Testis (tissue), 2 donors: ENCODE measurements around the gene EMC10.

Experiments used
- CTCF ChIP-seq, 3 experiments: fragments of 450-650 bp in 2 of 3; fragments of 200-600 bp in 1 of 3; sonication (generic) in 1 of 3; IDR thresholded peaks; one replicate each; pipeline ENCODE4 v1.5.1; 2016 to 2019; ENCODE audit warnings: antibody characterized with exemption in 3 of 3, mild to moderate bottlenecking in 2 of 3, moderate library complexity in 1 of 3
- POLR2A ChIP-seq: fragments of 450-650 bp; IDR thresholded peaks from one replicate; pipeline ENCODE4 v1.6.1; 2017; ENCODE audit warnings: antibody characterized with exemption, mild to moderate bottlenecking, moderate library complexity

DNA sequence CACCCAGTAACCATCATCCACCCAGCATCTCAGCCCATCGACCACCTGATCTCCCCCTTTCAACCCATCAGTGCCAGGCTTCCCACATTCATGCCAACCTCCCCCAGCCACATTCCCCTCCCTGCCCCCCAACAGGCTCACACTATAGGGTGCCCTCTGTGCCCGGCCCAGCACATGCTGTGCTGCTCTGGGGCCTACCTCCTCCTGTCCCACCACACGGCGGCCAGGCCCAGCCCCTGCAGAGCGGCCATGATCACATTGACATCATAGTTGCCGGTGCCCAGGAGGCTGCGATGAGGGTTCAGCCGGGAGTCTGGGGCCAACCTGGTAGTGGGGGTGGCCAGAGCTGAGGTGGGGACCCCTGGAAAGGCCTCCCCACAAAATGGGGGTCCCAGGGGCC, 31.1 kb downstream of the EMC10 start:
- TF ChIP-seq CTCF (IDR thresholded peaks at IDR 0.05) (no peak), POLR2A (no peak)
